HPDE6-E6E7 (cell line): ENCODE results near the gene ZNF296.

ENCODE experiments used
- DNase-seq: peaks from one replicate; pipeline ENCODE4 v3.0.0; 2011; ENCODE audit warnings: missing footprints; ENCODE audit errors: extremely low spot score

ZNF296 gene

GRCh38 chr19:45059258-45059965 is 16.9 kb downstream of the ZNF296 start:
- DNase-seq: peak; percentile 63

- no peak for DNase-seq
These were observed 17.6 kb downstream of the ZNF296 start for GRCh38 chr19:45058622-45059159.

- DNase-seq: no peak
These were observed 18.8 kb downstream of the ZNF296 start for GRCh38 chr19:45057444-45057843.

- DNase-seq: no peak
These were observed 19.4 kb downstream of the ZNF296 start for GRCh38 chr19:45056831-45057230.

- DNase-seq: no peak
These were observed 24.2 kb downstream of the ZNF296 start for GRCh38 chr19:45051929-45052579.

GRCh38 chr19:45050036-45050435 is 26.2 kb downstream of the ZNF296 start:
- no peak for DNase-seq

GRCh38 chr19:45049073-45049736 is 27.1 kb downstream of the ZNF296 start:
- peak; percentile 41 for DNase-seq

GRCh38 chr19:45047188-45047797 is 29.0 kb downstream of the ZNF296 start:
- DNase-seq: no peak

GRCh38 chr19:45046355-45046754 is 29.9 kb downstream of the ZNF296 start:
- no peak for DNase-seq

GRCh38 chr19:45045671-45046353 is 30.5 kb downstream of the ZNF296 start:
- DNase-seq: no peak

- no peak for DNase-seq
These were observed 35.2 kb downstream of the ZNF296 start for GRCh38 chr19:45041125-45041524.

GRCh38 chr19:45040059-45040771 is 36.1 kb downstream of the ZNF296 start:
- DNase-seq: no peak

GRCh38 chr19:45038931-45039893 is 37.1 kb downstream of the ZNF296 start, which contains the start of gene CLASRP:
Gene CLASRP (plus strand): TSS chr19:45039045. CDS start chr19:45040213, 1,168 bp downstream.
- DNase-seq: peak; percentile 91

GRCh38 chr19:45037393-45038169 is 38.7 kb downstream of the ZNF296 start:
- DNase-seq: no peak

GRCh38 chr19:45035755-45036154 is 40.5 kb downstream of the ZNF296 start:
- DNase-seq: no peak

- no peak for DNase-seq
These were observed 43.9 kb downstream of the ZNF296 start for GRCh38 chr19:45032421-45032820.

GRCh38 chr19:45030825-45031224 is 45.5 kb downstream of the ZNF296 start:
- no peak for DNase-seq

- DNase-seq: no peak
These were observed 48.9 kb downstream of the ZNF296 start for GRCh38 chr19:45027371-45027770.

- no peak for DNase-seq
These were observed 51.0 kb downstream of the ZNF296 start for GRCh38 chr19:45025264-45025663.
